ENCODE measurements around the gene CABYR. TPM values are rescaled to one million over a fixed set of nuclear protein-coding genes. Genes with fewer than 3 reads are reported as not detected.

Gene CABYR
- total RNA-seq, 1 donor from 2014 or later, result not detected

DNA sequence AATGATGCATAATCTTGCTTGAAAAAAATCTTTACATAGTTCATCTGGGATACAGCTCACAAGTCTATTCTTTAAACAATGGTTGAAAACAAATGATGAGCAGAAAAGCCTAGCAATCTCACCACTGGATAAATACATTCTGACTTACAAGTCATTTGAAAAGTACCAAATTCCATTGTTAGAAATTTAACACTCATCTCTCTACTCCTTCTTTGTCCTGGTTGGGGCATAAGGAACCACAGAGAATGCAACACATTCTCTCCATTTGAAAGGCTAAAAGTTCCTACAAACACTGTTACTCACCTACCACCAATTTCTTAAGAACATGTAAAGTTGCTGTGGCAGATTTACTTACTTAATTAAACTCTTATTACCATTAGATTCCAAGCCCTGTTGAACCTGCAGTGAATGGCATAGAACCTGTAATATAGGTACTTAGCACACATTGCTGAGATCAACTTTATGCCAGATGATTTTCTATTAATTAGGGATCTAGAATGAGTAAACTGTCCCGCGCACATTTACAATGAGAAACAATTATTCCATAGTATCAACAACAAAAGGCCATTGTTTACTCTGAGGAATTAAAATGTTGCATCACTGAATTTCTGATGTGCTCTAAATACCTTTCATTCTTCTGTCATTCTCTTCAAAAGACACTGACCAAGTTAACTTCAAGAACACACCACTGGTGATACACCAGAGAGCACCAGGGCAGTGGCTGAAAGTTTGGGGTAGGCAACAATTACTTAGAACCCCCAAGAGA is 69.6 kb downstream of the CABYR start:
- H3K27ac ChIP-seq, result no peak overlapping the region
- no peaks in the 10 kb centered on the region for H3K36me3 ChIP-seq
- intact Hi-C loops (cut with DNase I), result no loop called here
- DNase-seq (ENCODE audit: low spot score in 2 of 2), result no peak
- H3K9me3 ChIP-seq, result no peaks in the 10 kb centered on the region
- no peaks in the 10 kb centered on the region for H3K27me3 ChIP-seq
- no peaks in the 10 kb centered on the region for H3K4me1 ChIP-seq
- TF ChIP-seq, protein P1, sequence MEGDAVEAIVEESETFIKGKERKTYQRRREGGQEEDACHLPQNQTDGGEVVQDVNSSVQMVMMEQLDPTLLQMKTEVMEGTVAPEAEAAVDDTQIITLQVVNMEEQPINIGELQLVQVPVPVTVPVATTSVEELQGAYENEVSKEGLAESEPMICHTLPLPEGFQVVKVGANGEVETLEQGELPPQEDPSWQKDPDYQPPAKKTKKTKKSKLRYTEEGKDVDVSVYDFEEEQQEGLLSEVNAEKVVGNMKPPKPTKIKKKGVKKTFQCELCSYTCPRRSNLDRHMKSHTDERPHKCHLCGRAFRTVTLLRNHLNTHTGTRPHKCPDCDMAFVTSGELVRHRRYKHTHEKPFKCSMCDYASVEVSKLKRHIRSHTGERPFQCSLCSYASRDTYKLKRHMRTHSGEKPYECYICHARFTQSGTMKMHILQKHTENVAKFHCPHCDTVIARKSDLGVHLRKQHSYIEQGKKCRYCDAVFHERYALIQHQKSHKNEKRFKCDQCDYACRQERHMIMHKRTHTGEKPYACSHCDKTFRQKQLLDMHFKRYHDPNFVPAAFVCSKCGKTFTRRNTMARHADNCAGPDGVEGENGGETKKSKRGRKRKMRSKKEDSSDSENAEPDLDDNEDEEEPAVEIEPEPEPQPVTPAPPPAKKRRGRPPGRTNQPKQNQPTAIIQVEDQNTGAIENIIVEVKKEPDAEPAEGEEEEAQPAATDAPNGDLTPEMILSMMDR (IDR thresholded peaks at IDR 0.05), result no peak
- no peak overlapping the region for H3K4me3 ChIP-seq

DNA sequence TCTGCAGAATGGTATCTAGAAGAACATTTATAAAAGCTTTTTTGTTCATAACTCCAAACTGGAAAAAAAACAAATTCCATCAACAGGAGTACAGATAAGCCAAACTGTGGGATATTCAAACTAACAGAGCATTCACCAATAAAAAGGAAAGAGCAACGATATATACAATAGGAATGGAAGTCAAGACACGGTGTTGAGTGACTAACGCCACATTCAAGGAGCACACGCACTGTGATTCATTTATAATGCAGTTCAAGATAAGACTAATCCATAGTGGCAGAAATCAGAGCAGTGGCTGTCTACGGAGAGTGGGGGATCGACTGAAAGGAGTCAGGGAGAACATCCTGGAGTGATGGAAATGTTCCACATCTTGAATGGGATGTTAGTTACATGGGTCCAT is 70.7 kb downstream of the CABYR start:
- TF ChIP-seq, protein P1 (IDR thresholded peaks at IDR 0.05), result no peak

More for the DNA sequence above, 70.7 kb downstream of the CABYR start:
- Histone ChIP-seq H3K9me3 (no peaks in the 10 kb centered on the region), H3K27me3 (no peaks in the 10 kb centered on the region), H3K4me1 (peaks cover 0 to 1% of the 10 kb centered on the region in 2 donors), H3K4me3 (no peak overlapping the region), H3K27ac (no peak overlapping the region), H3K36me3 (no peaks in the 10 kb centered on the region)
- intact Hi-C loops (cut with DNase I), result no loop called here
- no peak for DNase-seq (ENCODE audit: low spot score in 2 of 2)

Other genes with a start within 250 kb of the CABYR start
- 18.2 TPM for gene TTC39C, start 124.3 kb upstream of the CABYR start, total RNA-seq

All from ascending aorta (tissue), 2 donors.